Hematopoietic multipotent progenitor cell treated with erythropoietin and hydrocortisone succinate and interleukin-3 and kit ligand, for 6 days (in vitro differentiated cells): ENCODE data around the gene FBLN2.

ENCODE experiments used
- DNase-seq: peaks from one replicate; pipeline ENCODE4 v3.0.0-alpha.2; 2015

Gene FBLN2

GRCh38 chr3:13653631-13654279 lies 104.8 kb downstream of the FBLN2 start:
- no peak for DNase-seq

GRCh38 chr3:13654330-13655060 lies 105.6 kb downstream of the FBLN2 start:
- DNase-seq, result no peak

- DNase-seq, result peak; percentile 56
Observed at GRCh38 chr3:13655061-13655913, 106.4 kb downstream of the FBLN2 start.

GRCh38 chr3:13656584-13657301 lies 107.8 kb downstream of the FBLN2 start:
- DNase-seq, result no peak

GRCh38 chr3:13657660-13658435 lies 108.9 kb downstream of the FBLN2 start:
- DNase-seq, result peak; percentile 73

- no peak for DNase-seq
Observed at GRCh38 chr3:13658681-13659080, 109.8 kb downstream of the FBLN2 start.

- DNase-seq, result no peak
Observed at GRCh38 chr3:13659221-13659969, 110.5 kb downstream of the FBLN2 start.

GRCh38 chr3:13660042-13660874 lies 111.3 kb downstream of the FBLN2 start:
- no peak for DNase-seq

GRCh38 chr3:13661121-13661520 lies 112.2 kb downstream of the FBLN2 start:
- no peak for DNase-seq

GRCh38 chr3:13662238-13662847 lies 113.4 kb downstream of the FBLN2 start:
- DNase-seq, result no peak

GRCh38 chr3:13663781-13664535 lies 115.0 kb downstream of the FBLN2 start:
- no peak for DNase-seq

GRCh38 chr3:13665582-13666226 lies 116.8 kb downstream of the FBLN2 start:
- DNase-seq, result no peak

GRCh38 chr3:13666227-13666619 lies 117.3 kb downstream of the FBLN2 start:
- no peak for DNase-seq

GRCh38 chr3:13666781-13667709 lies 118.1 kb downstream of the FBLN2 start:
- DNase-seq, result no peak

- no peak for DNase-seq
Observed at GRCh38 chr3:13668136-13668535, 119.2 kb downstream of the FBLN2 start.

GRCh38 chr3:13669457-13669856 lies 120.5 kb downstream of the FBLN2 start:
- no peak for DNase-seq

- no peak for DNase-seq
Observed at GRCh38 chr3:13670292-13670691, 121.4 kb downstream of the FBLN2 start.
